DND-41 (cell line): ENCODE measurements around the gene PGM5.

Source experiments
- ATAC-seq: fragments of 200-7000 bp; cut with Tn5 transposase; 3 replicates; pipeline ENCODE4 v1.9.1; 2021; ENCODE audit warnings: low read depth; ENCODE audit not compliant: insufficient read depth
- DNase-seq: peaks from one replicate; pipeline ENCODE4 v3.0.0-alpha.2; 2020
- H2AFZ ChIP-seq: 2 replicates; pipeline ENCODE4 v1.6.0; 2012; ENCODE audit warnings: low read depth, low read length
- H3K27ac ChIP-seq: 2 replicates; pipeline ENCODE4 v1.5.1; 2012; ENCODE audit warnings: low read length, inconsistent platforms
- H3K27me3 ChIP-seq: fragments of 200-600 bp; sonication (generic); 2 replicates; pipeline ENCODE4 v1.6.0; 2012; ENCODE audit warnings: low read length, mild to moderate bottlenecking, inconsistent platforms; ENCODE audit not compliant: insufficient read depth, poor library complexity
- H3K36me3 ChIP-seq: 2 replicates; pipeline ENCODE4 v1.5.1; 2012; ENCODE audit warnings: low read length, inconsistent platforms; ENCODE audit not compliant: insufficient read depth
- H3K4me1 ChIP-seq: 2 replicates; pipeline ENCODE4 v1.5.1; 2012; ENCODE audit warnings: mild to moderate bottlenecking, low read length; ENCODE audit not compliant: insufficient read depth
- H3K4me2 ChIP-seq: 2 replicates; pipeline ENCODE4 v1.6.0; 2012; ENCODE audit warnings: mild to moderate bottlenecking, moderate library complexity, low read length, inconsistent platforms; ENCODE audit not compliant: insufficient read depth
- H3K4me3 ChIP-seq, 2 experiments: fragments of 200-600 bp in 1 of 2; shearing (Covaris generic) in 1 of 2; 2 replicates each; pipeline ENCODE4 v1.5.1; 2012 to 2016; ENCODE audit warnings: inconsistent platforms in 2 of 2, low read length in 2 of 2, mild to moderate bottlenecking in 2 of 2, low read depth in 1 of 2, moderate library complexity in 1 of 2
- H3K79me2 ChIP-seq: 2 replicates; pipeline ENCODE4 v1.6.0; 2012; ENCODE audit warnings: low read length, inconsistent platforms; ENCODE audit not compliant: insufficient read depth
- H3K9ac ChIP-seq: 2 replicates; pipeline ENCODE4 v1.6.0; 2012; ENCODE audit warnings: low read depth, mild to moderate bottlenecking, inconsistent platforms, low read length, moderate library complexity
- H3K9me3 ChIP-seq: 2 replicates; pipeline ENCODE4 v1.5.1; 2012; ENCODE audit warnings: low read length, moderate library complexity, mild to moderate bottlenecking, inconsistent platforms; ENCODE audit not compliant: insufficient read depth, severe bottlenecking
- H4K20me1 ChIP-seq: 2 replicates; pipeline ENCODE4 v1.6.0; 2012; ENCODE audit warnings: low read length; ENCODE audit not compliant: insufficient read depth
- CTCF ChIP-seq: IDR thresholded peaks from 2 replicates; pipeline ENCODE4 v1.5.1; 2012; ENCODE audit warnings: borderline replicate concordance, low read length, moderate library complexity, mild to moderate bottlenecking; ENCODE audit not compliant: poor library complexity, severe bottlenecking; ENCODE audit errors: extremely low read depth
- EZH2 ChIP-seq: IDR thresholded peaks from 3 replicates; pipeline ENCODE4 v1.6.1; 2012; ENCODE audit warnings: borderline replicate concordance, low read depth, mild to moderate bottlenecking, moderate library complexity, low read length, inconsistent platforms; ENCODE audit not compliant: severe bottlenecking

PGM5 gene

GRCh38 chr9:68428481-68428880, 72.1 kb downstream of the PGM5 start:
- no peak overlapping the region for H3K4me3 ChIP-seq
- TF ChIP-seq CTCF (no peak), EZH2 (no peak)
- no peaks in the 10 kb centered on the region for H3K36me3 ChIP-seq
- no peak overlapping the region for H3K9ac ChIP-seq
- no peak overlapping the region for H3K4me2 ChIP-seq
- no peak overlapping the region for H2AFZ ChIP-seq
- H3K27ac ChIP-seq, result no peak overlapping the region
- DNase-seq (no peak), ATAC-seq (no peak)
- H3K9me3 ChIP-seq, result no peaks in the 10 kb centered on the region
- H3K4me1 ChIP-seq, result no peaks in the 10 kb centered on the region
- no peaks in the 10 kb centered on the region for H3K27me3 ChIP-seq
- no peaks in the 10 kb centered on the region for H3K79me2 ChIP-seq
- no peaks in the 10 kb centered on the region for H4K20me1 ChIP-seq

- Histone ChIP-seq H3K27me3 (no peaks in the 10 kb centered on the region), H2AFZ (no peak overlapping the region), H3K36me3 (no peaks in the 10 kb centered on the region), H3K4me3 (no peak overlapping the region), H3K27ac (no peak overlapping the region), H3K9ac (no peak overlapping the region), H3K4me1 (no peaks in the 10 kb centered on the region), H3K4me2 (no peak overlapping the region), H3K79me2 (no peaks in the 10 kb centered on the region), H4K20me1 (no peaks in the 10 kb centered on the region), H3K9me3 (no peaks in the 10 kb centered on the region)
- DNase-seq, result no peak
- ATAC-seq, result no peak
- TF ChIP-seq EZH2 (no peak), CTCF (no peak)
Measured at GRCh38 chr9:68429631-68430030, 73.2 kb downstream of the PGM5 start.

GRCh38 chr9:68431307-68431706, 74.9 kb downstream of the PGM5 start:
- H3K4me3 ChIP-seq, result no peak overlapping the region

More at GRCh38 chr9:68431307-68431706, 74.9 kb downstream of the PGM5 start:
- DNase-seq (no peak), ATAC-seq (no peak)
- no peak overlapping the region for H2AFZ ChIP-seq
- H3K4me2 ChIP-seq, result no peak overlapping the region
- no peaks in the 10 kb centered on the region for H3K79me2 ChIP-seq
- no peak overlapping the region for H3K27ac ChIP-seq
- no peak overlapping the region for H3K9ac ChIP-seq
- no peaks in the 10 kb centered on the region for H3K27me3 ChIP-seq
- no peaks in the 10 kb centered on the region for H3K4me1 ChIP-seq
- H3K9me3 ChIP-seq, result no peaks in the 10 kb centered on the region
- H4K20me1 ChIP-seq, result no peaks in the 10 kb centered on the region
- TF ChIP-seq EZH2 (no peak), CTCF (no peak)
- H3K36me3 ChIP-seq, result no peaks in the 10 kb centered on the region
